ENCODE results near the gene PPP1R13L.

GRCh38 chr19:45342911-45343310 lies 62.0 kb downstream of the PPP1R13L start:
- TF ChIP-seq BHLHE40 (IDR thresholded peaks at IDR 0.05; ENCODE audit: borderline replicate concordance) (no peak), FOXA1 (IDR thresholded peaks at IDR 0.05) (no peak), FOXM1 (IDR thresholded peaks at IDR 0.05; ENCODE audit: borderline replicate concordance) (no peak), NFRKB (IDR thresholded peaks at IDR 0.05) (no peak), L3MBTL2 (conservative IDR thresholded peaks at IDR 0.05) (no peak), SUZ12 (IDR thresholded peaks at IDR 0.05) (no peak)
